GM23338 (cell line): Measurements from ENCODE around the gene ARID1B. TPM values are rescaled to one million over a fixed set of nuclear protein-coding genes. Genes with fewer than 3 reads are reported as not detected.
A peak's percentile ranks its signal among the peaks of the same experiment; 100 is the strongest.

Source experiments
- ATAC-seq: fragments of 200-7000 bp; cut with Tn5 transposase; 3 replicates; pipeline ENCODE4 v1.9.1; 2020
- DNase-seq: peaks from one replicate; pipeline ENCODE4 v3.0.0-alpha.2; 2015; ENCODE audit warnings: low spot score
- H2AFZ ChIP-seq: fragments of 200-600 bp; sonication (generic); 2 replicates; pipeline ENCODE4 v1.8.0; 2016; ENCODE audit warnings: antibody characterized with exemption, mild to moderate bottlenecking, moderate library complexity
- H3F3A ChIP-seq: fragments of 200-600 bp; sonication (generic); replicated peaks from 2 replicates; pipeline ENCODE4 v1.8.0; 2017; ENCODE audit warnings: antibody characterized with exemption, mixed run types, low read depth
- H3K27ac ChIP-seq: fragments of 200-600 bp; sonication (generic); 2 replicates; pipeline ENCODE4 v1.6.1; 2016; ENCODE audit warnings: low read depth
- H3K27me3 ChIP-seq: fragments of 200-600 bp; sonication (generic); 2 replicates; pipeline ENCODE4 v1.8.0; 2016; ENCODE audit warnings: mild to moderate bottlenecking, mixed run types, moderate library complexity; ENCODE audit not compliant: insufficient read depth
- H3K36me3 ChIP-seq: fragments of 200-600 bp; sonication (generic); 2 replicates; pipeline ENCODE4 v1.8.0; 2016; ENCODE audit warnings: mild to moderate bottlenecking; ENCODE audit not compliant: insufficient read depth
- H3K4me1 ChIP-seq: fragments of 200-600 bp; sonication (generic); 2 replicates; pipeline ENCODE4 v1.8.0; 2016; ENCODE audit warnings: mild to moderate bottlenecking, moderate library complexity; ENCODE audit not compliant: insufficient read depth
- H3K4me2 ChIP-seq: fragments of 200-600 bp; sonication (generic); 2 replicates; pipeline ENCODE4 v1.7.1; 2017; ENCODE audit warnings: mixed run types
- H3K4me3 ChIP-seq: fragments of 200-600 bp; sonication (generic); 2 replicates; pipeline ENCODE4 v1.6.1; 2016; ENCODE audit warnings: mixed run types
- H3K79me2 ChIP-seq: fragments of 200-600 bp; sonication (generic); replicated peaks from 2 replicates; pipeline ENCODE4 v1.8.0; 2017; ENCODE audit warnings: mild to moderate bottlenecking; ENCODE audit not compliant: insufficient read depth
- H3K9me2 ChIP-seq: fragments of 200-600 bp; sonication (generic); 2 replicates; pipeline ENCODE4 v1.8.0; 2017; ENCODE audit not compliant: insufficient read depth
- H4K20me1 ChIP-seq: fragments of 200-600 bp; sonication (generic); replicated peaks from 2 replicates; pipeline ENCODE4 v1.8.0; 2017; ENCODE audit warnings: mild to moderate bottlenecking; ENCODE audit not compliant: insufficient read depth
- H3K27ac Mint-ChIP-seq: 2 replicates; pipeline ENCODE4 v1.8.0; 2020; ENCODE audit warnings: inconsistent platforms, mild to moderate bottlenecking, moderate library complexity, mixed read lengths
- H3K27me3 Mint-ChIP-seq: 3 replicates; pipeline ENCODE4 v1.8.0; 2022; ENCODE audit warnings: low read depth, mild to moderate bottlenecking, moderate library complexity, mixed read lengths, inconsistent platforms; ENCODE audit not compliant: insufficient read depth, poor library complexity
- H3K36me3 Mint-ChIP-seq: 3 replicates; pipeline ENCODE4 v1.8.0; 2021; ENCODE audit warnings: low read depth, mild to moderate bottlenecking, inconsistent platforms, moderate library complexity, mixed read lengths
- H3K4me1 Mint-ChIP-seq: 3 replicates; pipeline ENCODE4 v1.8.0; 2020; ENCODE audit warnings: mild to moderate bottlenecking, inconsistent platforms, mixed read lengths
- H3K4me3 Mint-ChIP-seq: 3 replicates; pipeline ENCODE4 v1.8.0; 2021; ENCODE audit warnings: moderate library complexity, mild to moderate bottlenecking, inconsistent platforms, mixed read lengths
- H3K9me3 Mint-ChIP-seq: 3 replicates; pipeline ENCODE4 v1.8.0; 2020; ENCODE audit warnings: moderate library complexity, mild to moderate bottlenecking, inconsistent platforms, mixed read lengths
- CTCF ChIP-seq, 2 experiments: fragments of 200-600 bp in 1 of 2; sonication (generic) in 1 of 2; conservative IDR thresholded peaks; 2 replicates each; pipeline versions ENCODE4 v1.5.1 to v1.6.1; 2016 to 2017; ENCODE audit warnings: antibody characterized with exemption in 2 of 2, low read depth in 2 of 2, mild to moderate bottlenecking in 2 of 2, moderate library complexity in 1 of 2
- ETS1 ChIP-seq: IDR thresholded peaks from 2 replicates; pipeline ENCODE4 v1.6.1; 2016; ENCODE audit warnings: antibody characterized with exemption
- EZH2phosphoT487 ChIP-seq: fragments of 200-600 bp; sonication (generic); IDR thresholded peaks from one replicate; pipeline ENCODE4 v1.8.1; 2018; ENCODE audit warnings: antibody characterized with exemption; ENCODE audit not compliant: unreplicated experiment
- JUNB ChIP-seq: IDR thresholded peaks from one replicate; pipeline ENCODE4 v1.6.1; 2016; ENCODE audit warnings: antibody characterized with exemption; ENCODE audit not compliant: unreplicated experiment
- POLR2AphosphoS5 ChIP-seq: IDR thresholded peaks from 2 replicates; pipeline ENCODE4 v1.6.1; 2016; ENCODE audit warnings: antibody characterized with exemption, low read depth
- STAT1 ChIP-seq: IDR thresholded peaks from one replicate; pipeline ENCODE4 v1.6.1; 2016; ENCODE audit warnings: antibody characterized with exemption; ENCODE audit not compliant: unreplicated experiment
- ZNF462 ChIP-seq: fragments of 250-450 bp; sonication (Bioruptor Pico); IDR thresholded peaks from 2 replicates; pipeline ENCODE4 v1.5.0; 2020; ENCODE audit warnings: mild to moderate bottlenecking, moderate library complexity
- polyA plus RNA-seq: library from polyadenylated mRNA; unstranded; fragments of >200 nt; fragmentation: Nextera tagmentation; extraction: Ambion mirVana; gene quantifications from 2 replicates; pipeline ENCODE4 v1.2.1, GENCODE V29; 2016
- total RNA-seq: library from RNA; depleted of rRNA; stranded (reverse); fragments of >200 nt; shearing (Covaris generic); gene quantifications from 2 replicates; pipeline ENCODE4 v1.2.3, GENCODE V29; 2014

The ARID1B gene
- total and polyA plus RNA-seq, 2 experiments from 2014 or later, result 59.3 to 72.2 TPM

- TF ChIP-seq ZNF462, result no peak
- TF ChIP-seq JUNB, result no peak
- no peak for TF ChIP-seq STAT1
- TF ChIP-seq ETS1, result no peak
- no peak for TF ChIP-seq EZH2phosphoT487
- no peak for TF ChIP-seq CTCF (conservative IDR thresholded peaks at IDR 0.05; ENCODE audit: low read depth in 2 of 2)
- TF ChIP-seq POLR2AphosphoS5, result no peak
Observed at GRCh38 chr6:156839129-156839528, 62.0 kb downstream of the ARID1B start (continued).

- H3K4me2 ChIP-seq, result no peak overlapping the region
- TF ChIP-seq ZNF462 (no peak), STAT1 (no peak), POLR2AphosphoS5 (no peak)
Observed at GRCh38 chr6:156839591-156840001, 62.4 kb downstream of the ARID1B start.

More at GRCh38 chr6:156839591-156840001, 62.4 kb downstream of the ARID1B start:
- Mint-ChIP-seq H3K27ac (no peak overlapping the region), H3K36me3 (peaks cover 5% of the 10 kb centered on the region; the same call in 2 of the 3 replicates), H3K4me3 (no peak overlapping the region), H3K9me3 (no peaks in the 10 kb centered on the region), H3K4me1 (peaks cover 63% of the 10 kb centered on the region), H3K27me3 (peaks cover 8% of the 10 kb centered on the region)
- Histone ChIP-seq H3K36me3 (no peaks in the 10 kb centered on the region; the same call in 1 of the 2 replicates), H4K20me1 (peaks cover 15% of the 10 kb centered on the region), H3F3A (no peaks in the 10 kb centered on the region), H2AFZ (no peak overlapping the region), H3K27ac (no peak overlapping the region), H3K9me2 (no peaks in the 10 kb centered on the region), H3K79me2 (peaks cover 100% of the 10 kb centered on the region), H3K4me1 (peaks cover 43% of the 10 kb centered on the region), H3K27me3 (no peaks in the 10 kb centered on the region), H3K4me3 (no peak overlapping the region)
- ATAC-seq (0 out of 3 replicates have a peak, but pooled peaks have one; percentile 11), DNase-seq (no peak)
